Middle frontal gyrus (tissue), 1 donor: Measurements from ENCODE around the gene TECR.
"Not testable (repeated sequence)": the region's sequence is repeated elsewhere in the genome, so short reads cannot be mapped to it uniquely, and the experiment has no call there.

Experiments used
- DNase-seq: peaks from one replicate; pipeline ENCODE4 v3.0.0-alpha.2; 2015; ENCODE audit warnings: low spot score; ENCODE audit errors: extremely low spot score

The TECR gene

GRCh38 chr19:14580623-14581237, 51.3 kb downstream of the TECR start:
- no peak for DNase-seq

GRCh38 chr19:14582894-14583340, 53.5 kb downstream of the TECR start, which contains the start of gene CLEC17A:
Gene CLEC17A (plus strand): TSS chr19:14583084. CDS start chr19:14583161, 77 bp downstream.
- no peak for DNase-seq

GRCh38 chr19:14584372-14584771, 55.0 kb downstream of the TECR start:
- not testable (repeated sequence) for DNase-seq

GRCh38 chr19:14585187-14585586, 55.8 kb downstream of the TECR start:
- DNase-seq, result not testable (repeated sequence)

- not testable (repeated sequence) for DNase-seq
Observed at GRCh38 chr19:14589433-14589832, 60.0 kb downstream of the TECR start.

GRCh38 chr19:14595558-14595957, 66.2 kb downstream of the TECR start:
- DNase-seq, result no peak

- DNase-seq, result no peak
Observed at GRCh38 chr19:14599548-14600147, 70.3 kb downstream of the TECR start.

GRCh38 chr19:14603990-14604387, 74.6 kb downstream of the TECR start:
- no peak for DNase-seq

GRCh38 chr19:14606627-14607026, 77.2 kb downstream of the TECR start:
- DNase-seq, result no peak

- DNase-seq, result no peak
Observed at GRCh38 chr19:14611051-14611450, 81.7 kb downstream of the TECR start.

- DNase-seq, result not testable (repeated sequence)
Observed at GRCh38 chr19:14612242-14612641, 82.8 kb downstream of the TECR start.

GRCh38 chr19:14612657-14613056, 83.3 kb downstream of the TECR start:
- no peak for DNase-seq

- DNase-seq, result not testable (repeated sequence)
Observed at GRCh38 chr19:14613399-14614098, 84.2 kb downstream of the TECR start.

- no peak for DNase-seq
Observed at GRCh38 chr19:14614099-14614412, 84.7 kb downstream of the TECR start.
